Left ventricle myocardium inferior (tissue), 1 donor: ENCODE data around the gene ZDHHC14. TPM values are rescaled to one million over a fixed set of nuclear protein-coding genes. Genes with fewer than 3 reads are reported as not detected.

Experiments
- DNase-seq: peaks from one replicate; pipeline ENCODE4 v3.0.0-alpha.2; 2020
- H3K27ac ChIP-seq: fragments of 200-600 bp; replicated peaks from 2 replicates; pipeline ENCODE4 v1.8.0; 2021
- H3K27me3 ChIP-seq: fragments of 200-600 bp; 2 replicates; pipeline ENCODE4 v1.8.0; 2021; ENCODE audit warnings: low read depth
- H3K36me3 ChIP-seq: fragments of 200-600 bp; 2 replicates; pipeline ENCODE4 v1.8.0; 2021
- H3K4me1 ChIP-seq: fragments of 200-600 bp; 2 replicates; pipeline ENCODE4 v1.8.0; 2021
- H3K4me3 ChIP-seq: fragments of 200-600 bp; 2 replicates; pipeline ENCODE4 v1.8.0; 2021; ENCODE audit warnings: mild to moderate bottlenecking, moderate library complexity
- H3K9me3 ChIP-seq: fragments of 200-600 bp; replicated peaks from 2 replicates; pipeline ENCODE4 v1.8.0; 2021
- intact Hi-C: fragments of 100-400 bp; cut with micrococcal nuclease; formaldehyde crosslinking; loops from one replicate; pipeline ENCODE4 v1.11.0; 2022
- total RNA-seq: library from RNA; stranded (reverse); fragmentation: NEBNext Ultra II Directional; extraction: Animal tissue kit (Norgen Biotek cat#: 25700); gene quantifications from one replicate; pipeline ENCODE4 v1.2.1, GENCODE V29; 2021
- TF ChIP-seq, protein P1 (sequence below): fragments of 200-600 bp; IDR thresholded peaks from 2 replicates; pipeline ENCODE4 v1.8.0; 2021; ENCODE audit warnings: antibody characterized with exemption, mild to moderate bottlenecking, borderline replicate concordance
- donor health status: DM: no; HTN: yes; CAD: no; lungs with severe emphysema.

ZDHHC14 gene
- total RNA-seq, 1 donor from 2014 or later, result 10.0 TPM

DNA sequence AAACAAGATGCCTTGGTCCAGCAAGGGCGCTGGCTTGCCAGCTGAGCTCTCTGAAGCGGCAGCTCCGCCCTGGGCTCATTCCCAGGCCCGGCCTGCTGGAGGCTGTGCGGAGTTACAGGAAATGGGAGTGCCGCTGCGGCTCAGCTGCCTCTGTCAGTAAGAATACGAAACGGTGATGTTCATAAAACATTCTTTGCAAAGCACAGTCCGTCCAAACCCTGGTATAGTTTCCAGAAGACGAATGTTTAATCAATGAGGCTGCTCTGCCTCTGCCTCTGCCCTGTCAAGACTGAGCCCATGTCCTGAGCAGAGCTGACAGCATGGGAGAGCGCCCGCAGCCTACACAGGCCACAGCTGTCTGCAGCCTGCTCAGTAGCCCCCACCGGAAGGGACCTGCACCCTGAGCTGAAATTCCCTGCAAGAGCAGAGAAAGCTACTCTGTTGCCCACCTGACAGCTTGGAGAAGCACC lies 288.8 kb downstream of the ZDHHC14 start:
- H3K27ac ChIP-seq, result peak overlapping the region; percentile 75
- intact Hi-C loops, result loop anchor here (5.0 to 10.0 kb wide), 2 partner anchors 85 to 352 kb away; no protein-coding TSS in a partner anchor
- H3K4me1 ChIP-seq, result peaks cover 26% of the 10 kb centered on the region
- H3K36me3 ChIP-seq, result peaks cover 4% of the 10 kb centered on the region
- TF ChIP-seq, protein P1, sequence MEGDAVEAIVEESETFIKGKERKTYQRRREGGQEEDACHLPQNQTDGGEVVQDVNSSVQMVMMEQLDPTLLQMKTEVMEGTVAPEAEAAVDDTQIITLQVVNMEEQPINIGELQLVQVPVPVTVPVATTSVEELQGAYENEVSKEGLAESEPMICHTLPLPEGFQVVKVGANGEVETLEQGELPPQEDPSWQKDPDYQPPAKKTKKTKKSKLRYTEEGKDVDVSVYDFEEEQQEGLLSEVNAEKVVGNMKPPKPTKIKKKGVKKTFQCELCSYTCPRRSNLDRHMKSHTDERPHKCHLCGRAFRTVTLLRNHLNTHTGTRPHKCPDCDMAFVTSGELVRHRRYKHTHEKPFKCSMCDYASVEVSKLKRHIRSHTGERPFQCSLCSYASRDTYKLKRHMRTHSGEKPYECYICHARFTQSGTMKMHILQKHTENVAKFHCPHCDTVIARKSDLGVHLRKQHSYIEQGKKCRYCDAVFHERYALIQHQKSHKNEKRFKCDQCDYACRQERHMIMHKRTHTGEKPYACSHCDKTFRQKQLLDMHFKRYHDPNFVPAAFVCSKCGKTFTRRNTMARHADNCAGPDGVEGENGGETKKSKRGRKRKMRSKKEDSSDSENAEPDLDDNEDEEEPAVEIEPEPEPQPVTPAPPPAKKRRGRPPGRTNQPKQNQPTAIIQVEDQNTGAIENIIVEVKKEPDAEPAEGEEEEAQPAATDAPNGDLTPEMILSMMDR, result peak; percentile 49
- peak; percentile 87 for DNase-seq
- peak overlapping the region; percentile 10 for H3K4me3 ChIP-seq
- no peaks in the 10 kb centered on the region for H3K27me3 ChIP-seq
- no peaks in the 10 kb centered on the region for H3K9me3 ChIP-seq

GRCh38 chr6:157670466-157671186 lies 289.6 kb downstream of the ZDHHC14 start:
- H3K4me3 ChIP-seq, result no peak overlapping the region
- peak; percentile 51 for DNase-seq

DNA sequence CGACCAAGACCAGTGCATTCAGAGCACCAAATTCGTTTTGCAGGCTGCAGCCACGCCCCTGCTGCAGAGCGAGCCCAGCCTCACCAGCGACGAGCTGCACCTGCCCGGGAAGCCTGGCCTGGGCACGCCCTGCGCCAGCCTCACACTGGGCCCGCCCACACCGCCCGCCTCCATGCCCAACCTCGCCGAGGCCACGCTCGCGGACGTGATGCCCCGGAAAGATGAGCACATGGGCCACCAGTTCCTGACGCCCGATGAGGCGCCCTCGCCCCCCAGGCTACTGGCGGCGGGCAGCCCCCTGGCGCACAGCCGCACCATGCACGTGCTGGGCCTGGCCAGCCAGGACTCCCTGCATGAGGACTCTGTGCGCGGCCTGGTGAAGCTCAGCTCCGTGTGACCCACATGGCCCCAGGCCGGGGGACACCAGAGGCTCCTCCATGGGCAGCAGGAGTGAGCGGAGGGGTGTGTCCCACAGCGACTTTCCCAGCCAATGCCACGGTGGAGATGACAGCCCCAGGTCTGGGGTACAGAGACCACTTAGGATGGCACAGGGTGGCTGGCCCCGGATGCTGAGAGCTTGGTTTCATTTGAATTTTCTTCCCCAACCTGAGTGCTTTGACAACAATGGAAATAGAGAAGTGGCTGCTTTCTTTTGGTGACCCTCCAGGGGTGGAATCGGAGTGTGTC lies 291.9 kb downstream of the ZDHHC14 start:
- no peak for DNase-seq

More at GRCh38 chr6:157670466-157671186, 289.6 kb downstream of the ZDHHC14 start:
- H3K9me3 ChIP-seq, result no peaks in the 10 kb centered on the region
- H3K4me1 ChIP-seq, result peaks cover 26% of the 10 kb centered on the region
- H3K27me3 ChIP-seq, result no peaks in the 10 kb centered on the region
- H3K36me3 ChIP-seq, result peaks cover 4% of the 10 kb centered on the region
- intact Hi-C loops, result loop anchor here (10.0 kb wide), 1 partner anchor 84 kb away; no protein-coding TSS in a partner anchor
- H3K27ac ChIP-seq, result peak overlapping the region; percentile 75
- TF ChIP-seq, protein P1, result no peak

GRCh38 chr6:157673596-157673995 lies 292.6 kb downstream of the ZDHHC14 start:
- no peak for DNase-seq

More for the DNA sequence above, 291.9 kb downstream of the ZDHHC14 start:
- TF ChIP-seq, protein P1, result no peak
- intact Hi-C loops, result loop anchor here (10.0 kb wide), 1 partner anchor 82 kb away; no protein-coding TSS in a partner anchor
- Histone ChIP-seq H3K36me3 (peaks cover 7% of the 10 kb centered on the region), H3K27ac (no peak overlapping the region), H3K4me3 (no peak overlapping the region), H3K4me1 (peaks cover 22% of the 10 kb centered on the region), H3K9me3 (no peaks in the 10 kb centered on the region), H3K27me3 (no peaks in the 10 kb centered on the region)

GRCh38 chr6:157674061-157674460 lies 293.1 kb downstream of the ZDHHC14 start:
- no peak for DNase-seq
- no peaks in the 10 kb centered on the region for H3K9me3 ChIP-seq
- no peaks in the 10 kb centered on the region for H3K27me3 ChIP-seq
- TF ChIP-seq, protein P1, result no peak
- H3K36me3 ChIP-seq, result peaks cover 7% of the 10 kb centered on the region
- H3K27ac ChIP-seq, result no peak overlapping the region
- intact Hi-C loops, result loop anchor here (10.0 kb wide), 1 partner anchor 81 kb away; no protein-coding TSS in a partner anchor
- peaks cover 21% of the 10 kb centered on the region for H3K4me1 ChIP-seq
- H3K4me3 ChIP-seq, result no peak overlapping the region

More at GRCh38 chr6:157673596-157673995, 292.6 kb downstream of the ZDHHC14 start:
- H3K4me1 ChIP-seq, result peaks cover 22% of the 10 kb centered on the region
- intact Hi-C loops, result loop anchor here (10.0 kb wide), 1 partner anchor 81 kb away; no protein-coding TSS in a partner anchor
- H3K27ac ChIP-seq, result no peak overlapping the region
- TF ChIP-seq, protein P1, result no peak
- H3K36me3 ChIP-seq, result peaks cover 7% of the 10 kb centered on the region
- no peaks in the 10 kb centered on the region for H3K27me3 ChIP-seq
- H3K4me3 ChIP-seq, result no peak overlapping the region
- H3K9me3 ChIP-seq, result no peaks in the 10 kb centered on the region
